CD4-positive, alpha-beta T cell treated with Interleukin-21 for 1 hour (primary cell): ENCODE results near the gene STPG2.

ENCODE experiments used
- DNase-seq: peaks from one replicate; pipeline ENCODE4 v3.0.0-alpha.2; 2020

STPG2 gene

DNA sequence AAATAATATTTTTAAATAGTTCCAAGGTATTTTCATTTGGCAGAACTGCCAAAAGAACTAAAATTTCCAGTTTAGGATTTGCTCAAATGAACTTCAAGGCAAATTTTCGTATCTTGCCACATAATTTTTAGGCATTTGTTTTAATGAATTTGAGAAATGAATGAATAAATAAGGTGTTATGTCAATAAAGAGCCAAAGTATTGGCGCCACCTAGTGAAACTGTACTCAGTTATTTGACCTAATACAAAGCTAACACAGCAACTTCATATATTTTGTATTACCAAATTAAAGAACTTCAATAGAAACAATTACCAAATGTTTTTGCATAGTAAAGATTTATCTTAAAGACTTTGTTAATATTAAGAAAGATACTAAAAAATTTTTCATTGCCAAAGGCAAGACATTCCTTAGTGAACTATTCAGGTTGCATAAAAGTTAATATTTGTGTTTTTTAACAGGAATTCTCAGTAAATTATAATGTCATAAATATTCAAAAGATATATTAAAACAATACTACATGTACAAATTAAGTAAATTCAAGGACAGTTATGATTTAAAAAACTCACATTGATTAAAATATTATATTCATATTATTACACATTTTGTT, 50.3 kb downstream of the STPG2 start:
- peak; percentile 2 for DNase-seq

DNA sequence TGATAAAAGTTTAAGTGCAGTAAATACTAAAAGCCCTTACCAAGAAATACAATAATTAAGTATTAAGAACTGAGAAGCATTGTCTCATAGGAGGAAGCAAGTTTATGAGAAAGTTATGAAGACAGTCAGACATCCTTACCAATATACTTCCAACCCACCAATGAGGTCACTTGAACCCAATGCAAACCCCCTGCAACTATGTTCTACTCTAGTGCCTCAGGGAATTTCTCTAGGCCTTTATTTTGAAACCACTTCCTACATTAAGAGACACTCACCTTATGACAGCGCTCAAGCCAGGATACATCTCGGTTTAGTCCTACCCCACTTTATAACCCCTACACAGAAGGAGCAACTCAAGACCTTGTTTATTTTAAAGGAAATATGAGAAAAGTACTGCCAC, 61.3 kb downstream of the STPG2 start:
- no peak for DNase-seq

DNA sequence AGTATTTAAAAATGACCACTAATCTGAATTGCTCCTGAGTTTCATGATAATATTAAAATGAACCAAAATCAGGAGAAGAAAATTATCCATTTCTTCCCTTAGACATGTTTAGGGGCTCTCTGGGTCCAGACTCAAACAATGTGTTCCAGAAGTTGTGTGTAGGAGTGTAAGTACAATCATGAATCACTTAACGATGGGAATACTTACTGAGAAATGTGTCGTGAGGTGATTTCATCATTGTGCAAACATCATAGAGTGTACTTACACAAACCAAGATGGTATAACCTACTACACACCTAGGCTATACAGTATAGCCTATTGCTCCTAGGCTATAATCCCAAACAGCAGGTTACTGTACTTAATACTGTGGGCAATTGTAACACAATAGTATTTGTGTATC, 74.8 kb downstream of the STPG2 start:
- DNase-seq, result no peak

DNA sequence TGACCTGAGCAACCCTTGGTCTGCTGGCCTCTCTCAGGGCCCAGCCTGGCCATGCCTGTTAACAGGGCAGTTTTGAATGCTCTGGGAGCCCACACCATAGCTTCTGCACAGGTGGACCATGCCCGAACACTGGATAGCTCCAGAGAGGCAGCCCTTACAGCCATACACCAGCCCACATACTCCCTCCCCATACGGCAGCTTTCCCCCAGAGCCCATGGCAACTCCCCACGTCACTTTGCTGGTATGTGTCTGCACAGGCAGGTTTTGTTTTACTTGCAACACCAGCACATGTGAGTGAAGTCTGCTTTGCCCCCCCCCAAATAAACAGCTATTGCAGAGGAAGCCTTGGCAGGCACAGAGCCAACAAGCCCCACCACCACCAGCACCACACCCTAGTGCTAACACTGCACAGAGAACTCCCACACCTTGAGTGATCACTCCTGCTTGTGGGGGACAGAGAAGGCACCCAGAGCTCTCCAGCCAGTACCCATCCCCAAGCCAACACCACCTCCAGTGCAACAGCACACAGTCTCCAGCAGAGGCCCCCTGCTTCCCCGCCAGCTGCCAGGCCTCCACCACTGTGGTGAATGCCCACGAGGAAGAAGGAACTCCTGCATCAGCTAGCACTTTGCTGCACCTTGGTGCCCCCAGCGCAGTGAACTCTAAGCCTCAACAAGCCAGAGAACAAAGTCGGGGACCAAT, 87.3 kb downstream of the STPG2 start:
- no peak for DNase-seq

DNA sequence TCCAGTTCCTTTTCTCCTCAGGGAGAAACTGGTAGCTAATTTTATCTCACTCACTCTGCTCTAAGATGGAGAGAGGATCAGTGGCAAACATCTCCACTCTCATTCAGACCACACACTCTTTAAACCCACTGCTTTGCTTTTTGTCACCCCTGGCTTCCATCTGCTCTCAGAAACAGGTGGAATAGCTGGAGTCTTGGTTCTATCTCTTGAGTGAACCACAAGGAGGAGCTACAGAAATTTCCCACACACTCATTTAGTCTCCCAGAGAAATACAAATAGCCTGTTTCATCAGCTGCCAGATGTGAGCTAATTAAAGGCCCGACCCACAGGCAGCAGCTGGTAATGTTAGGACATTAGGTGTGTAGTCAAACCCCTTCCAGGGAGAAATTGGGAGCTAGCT, 96.6 kb downstream of the STPG2 start:
- no peak for DNase-seq

DNA sequence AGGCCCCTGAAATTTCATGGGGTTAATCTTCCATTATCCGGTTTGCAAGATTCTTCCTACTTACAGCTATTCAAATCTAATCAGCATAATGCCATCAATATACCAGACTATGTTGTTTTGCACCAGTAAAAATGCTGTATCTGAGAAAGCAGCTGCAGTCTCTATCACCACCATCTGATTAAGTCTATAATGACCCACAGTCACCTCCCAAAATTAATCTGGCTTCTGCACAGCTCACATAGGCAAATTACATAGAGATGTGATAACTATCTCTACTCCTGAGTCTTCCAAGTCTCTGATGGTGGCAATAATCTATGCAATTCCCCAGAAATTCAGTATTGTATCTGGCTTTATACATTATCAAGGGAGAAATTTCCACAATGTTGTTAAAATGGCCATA, 113.2 kb downstream of the STPG2 start:
- DNase-seq, result no peak

DNA sequence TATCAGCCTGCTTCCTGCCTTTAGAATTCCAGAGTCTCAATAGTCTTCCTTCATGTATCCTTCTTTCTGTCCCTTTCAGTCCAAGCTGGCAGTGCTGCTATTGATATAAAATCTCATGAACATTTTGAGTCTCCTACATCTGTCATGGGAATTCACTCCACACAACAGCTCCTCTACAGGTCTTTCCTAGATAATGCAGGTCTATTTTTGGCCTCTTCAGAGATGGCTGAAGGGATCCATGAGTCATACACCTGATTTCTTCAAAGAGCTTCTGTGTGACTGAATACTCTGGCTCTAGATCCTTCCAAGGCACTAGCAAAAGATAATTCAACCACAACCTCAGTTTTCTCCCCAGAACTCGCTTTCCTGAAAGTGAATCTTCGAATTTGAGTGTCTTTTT, 115.4 kb downstream of the STPG2 start:
- no peak for DNase-seq

DNA sequence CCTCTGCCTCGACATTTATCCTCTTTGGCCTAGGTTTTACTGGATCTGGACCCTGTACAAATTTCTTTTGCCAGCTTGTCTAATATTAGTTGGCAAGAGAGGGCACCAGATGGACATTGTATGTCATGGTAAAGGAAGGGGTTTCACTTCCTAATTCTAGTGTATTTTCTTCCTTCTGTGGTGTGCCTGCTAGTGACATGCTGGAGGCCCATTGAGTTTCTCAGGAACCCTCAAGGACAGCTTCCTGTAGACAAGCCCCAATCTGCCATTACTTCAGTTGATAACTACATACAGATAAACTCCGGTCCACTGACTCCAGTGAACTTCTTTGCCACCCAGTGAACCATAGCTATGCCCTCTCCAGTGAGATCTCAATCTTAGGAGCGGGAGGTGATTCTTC, 116.9 kb downstream of the STPG2 start:
- DNase-seq, result no peak

DNA sequence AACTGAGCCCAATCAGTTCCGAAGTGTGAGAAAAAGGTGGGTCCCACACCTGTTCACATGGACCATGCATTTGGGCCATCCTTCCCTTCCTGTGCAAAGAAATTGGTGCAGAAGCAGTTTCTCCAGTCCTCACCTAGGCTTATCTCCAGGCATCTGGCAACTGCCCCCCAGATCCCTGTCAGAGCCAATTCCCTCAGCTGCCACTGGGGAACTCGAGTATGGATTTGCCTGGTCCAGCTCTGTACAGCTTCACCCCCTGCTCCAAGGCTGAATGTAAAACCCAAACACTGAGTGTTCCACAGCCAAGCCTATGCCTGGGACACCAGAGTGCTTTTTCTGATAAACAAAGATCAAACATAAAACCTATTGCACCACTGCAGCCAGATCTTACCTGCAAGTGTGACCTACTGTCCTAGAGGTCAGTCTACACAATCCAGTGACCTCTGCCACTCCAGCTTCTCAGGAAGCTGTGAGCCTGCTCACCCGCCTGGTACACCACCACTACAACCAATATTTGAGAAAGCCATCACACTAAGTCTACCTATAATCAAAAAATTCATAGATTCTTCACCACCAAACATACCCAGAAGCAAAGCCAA, 136.4 kb downstream of the STPG2 start:
- no peak for DNase-seq

DNA sequence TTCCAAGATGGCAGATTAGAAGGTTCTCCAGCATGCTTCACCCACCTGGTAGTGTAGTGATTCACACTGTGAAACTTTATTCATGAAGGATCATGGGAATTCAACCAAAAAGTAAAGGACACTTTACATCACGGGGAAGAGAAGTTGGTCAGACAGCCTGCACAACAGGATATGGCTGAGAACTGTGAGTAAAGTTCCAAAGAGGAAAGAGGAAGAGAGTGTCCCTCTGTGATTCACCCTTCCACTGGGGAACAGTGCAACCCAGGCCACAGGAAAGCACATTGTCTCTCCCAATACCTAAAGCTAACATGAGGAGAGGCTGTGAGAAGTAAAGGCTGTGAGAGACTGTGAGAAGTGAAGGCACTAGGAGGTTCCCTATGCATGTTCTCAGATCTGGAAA, 137.2 kb downstream of the STPG2 start:
- DNase-seq, result no peak

DNA sequence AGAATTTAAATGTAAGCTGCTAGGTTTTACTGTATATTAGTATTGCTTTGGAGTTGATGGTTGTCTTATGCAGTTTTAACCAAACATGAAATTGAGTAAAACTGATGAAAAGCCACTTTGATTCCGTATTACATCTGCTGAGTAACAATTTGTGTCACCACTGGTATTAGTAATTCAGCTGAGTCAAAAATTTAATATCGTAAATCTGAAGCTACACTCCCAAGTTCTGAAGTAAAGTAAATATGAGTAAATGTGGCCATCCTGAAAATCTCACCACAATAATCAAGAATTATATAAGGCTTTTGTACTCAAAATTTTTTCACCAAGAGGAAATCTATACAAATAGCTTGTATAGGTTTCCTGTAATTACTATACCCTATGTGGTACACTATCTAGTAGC, 142.3 kb downstream of the STPG2 start:
- no peak for DNase-seq

DNA sequence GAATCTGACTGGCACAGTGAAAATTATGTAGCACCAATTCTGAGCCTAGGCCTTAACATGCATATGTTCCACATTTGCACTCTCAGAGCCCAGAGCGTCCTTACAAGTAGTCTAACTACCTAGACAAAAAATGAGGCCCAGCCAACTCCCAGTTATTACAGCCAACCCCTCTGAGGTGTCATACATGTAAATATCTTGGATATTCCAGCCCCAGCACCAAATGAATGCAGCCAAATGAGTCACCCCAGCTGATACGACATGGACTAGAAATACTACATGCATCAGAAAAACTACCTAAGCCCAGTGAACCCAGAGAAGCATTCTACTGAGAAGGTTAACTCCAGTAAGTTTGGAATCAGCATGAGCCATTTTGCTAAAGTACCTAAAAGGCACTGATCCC, 145.1 kb downstream of the STPG2 start:
- no peak for DNase-seq

DNA sequence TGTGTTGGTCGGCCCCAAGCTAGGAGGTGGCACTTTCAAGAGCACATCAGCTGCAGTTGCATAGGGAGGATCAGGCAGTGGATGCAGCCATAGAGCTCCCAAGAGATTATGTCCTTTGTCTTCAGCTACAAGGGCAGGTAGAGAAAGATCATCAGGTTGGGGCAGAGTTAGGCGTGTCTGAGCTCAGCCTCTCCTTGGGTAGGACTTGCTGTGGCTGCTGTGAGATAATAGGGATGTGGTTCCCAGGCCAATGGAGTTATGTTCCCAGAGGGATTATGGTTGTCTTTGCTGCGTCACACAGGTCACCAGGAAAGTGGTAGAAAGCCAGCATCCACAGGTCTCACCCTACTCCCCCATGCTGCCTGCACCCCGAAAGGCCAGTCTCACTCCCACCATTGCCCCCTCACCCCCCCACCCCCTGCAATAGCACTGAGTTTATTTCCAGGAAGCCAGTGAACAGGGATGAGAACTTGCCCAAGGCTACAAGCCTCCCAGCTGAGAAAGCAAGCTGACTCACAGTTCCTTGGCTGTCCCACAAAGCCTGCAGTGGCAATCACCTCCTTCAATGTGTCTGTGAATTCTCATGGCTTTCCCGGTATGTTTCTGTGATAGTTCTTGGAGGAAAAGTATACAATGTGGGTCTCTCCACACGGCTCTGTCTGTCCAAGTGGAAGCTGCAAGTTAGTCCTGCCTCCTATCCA, 148.4 kb downstream of the STPG2 start:
- no peak for DNase-seq

DNA sequence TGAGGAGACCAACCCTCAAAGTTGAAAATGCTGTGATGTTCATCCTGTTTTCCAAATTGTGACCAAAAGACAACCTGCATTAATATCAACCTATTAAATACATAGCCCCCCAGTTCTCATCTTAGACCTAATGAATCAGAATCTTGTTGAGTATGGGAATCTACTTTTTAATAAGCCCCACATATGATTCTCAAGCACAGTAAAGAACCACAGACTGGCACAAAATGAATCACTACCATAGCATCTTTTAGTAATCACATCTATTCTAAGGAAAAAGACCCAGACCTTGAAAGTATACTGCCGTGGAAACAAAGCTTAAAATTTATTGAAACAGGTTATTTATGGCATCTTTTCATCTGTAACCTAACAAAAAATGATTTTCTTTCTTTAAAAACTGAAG, 152.9 kb downstream of the STPG2 start:
- no peak for DNase-seq

DNA sequence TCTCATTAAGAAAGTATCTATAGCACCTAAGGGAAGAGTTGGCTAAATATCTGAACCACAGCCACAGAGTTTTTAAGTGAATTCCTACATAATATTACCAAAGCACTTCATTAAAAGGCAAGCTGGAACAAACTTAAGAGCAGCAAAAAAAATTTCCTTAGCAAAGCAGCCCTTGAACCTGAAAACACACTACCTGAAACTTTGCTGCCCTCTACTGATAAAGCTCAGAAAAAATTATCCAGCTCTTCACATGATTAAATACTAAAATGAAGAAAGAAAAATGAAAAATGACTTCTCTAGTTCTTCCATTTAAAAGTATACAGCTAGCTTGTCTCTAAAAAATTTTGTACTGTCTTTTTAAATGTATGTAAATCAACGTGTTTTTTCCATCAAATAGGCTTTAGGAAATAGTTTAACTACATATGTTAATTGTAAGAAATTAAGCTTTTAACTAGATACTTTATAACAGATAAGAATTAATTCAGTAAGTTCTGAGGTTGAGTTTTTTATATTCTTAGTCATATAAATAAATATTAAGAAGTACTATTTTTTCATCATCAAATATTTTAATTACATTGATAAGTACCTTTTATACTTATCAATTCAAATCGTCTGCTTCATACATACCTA, 156.1 kb downstream of the STPG2 start:
- peak; percentile 2 for DNase-seq

DNA sequence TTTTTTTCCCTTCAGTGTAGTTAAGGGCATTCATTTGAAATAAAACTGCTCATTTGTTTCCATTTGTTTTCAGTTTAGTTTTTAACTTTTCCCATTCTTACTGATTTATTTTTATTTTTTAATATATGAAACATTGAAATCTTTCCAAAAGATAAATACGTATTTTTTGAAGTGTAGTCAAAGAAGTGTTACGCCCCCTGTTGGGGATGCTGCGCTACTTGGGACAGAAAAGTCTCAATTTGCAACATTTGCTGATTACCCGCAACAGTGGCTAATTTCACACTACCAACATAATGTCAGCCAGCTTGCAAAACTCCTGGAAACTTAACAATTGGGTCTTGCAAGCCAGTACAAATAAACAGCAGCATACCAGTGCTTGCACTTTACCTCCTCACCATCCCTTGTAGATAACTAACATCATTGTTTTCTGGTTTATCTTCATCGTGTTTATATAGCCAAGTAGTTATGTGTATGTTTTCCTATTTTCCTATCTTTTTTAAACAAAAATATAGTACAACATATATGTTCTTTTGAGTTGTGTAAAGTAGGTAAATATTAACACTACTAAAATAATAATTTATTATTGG, 158.6 kb downstream of the STPG2 start:
- DNase-seq, result no peak

DNA sequence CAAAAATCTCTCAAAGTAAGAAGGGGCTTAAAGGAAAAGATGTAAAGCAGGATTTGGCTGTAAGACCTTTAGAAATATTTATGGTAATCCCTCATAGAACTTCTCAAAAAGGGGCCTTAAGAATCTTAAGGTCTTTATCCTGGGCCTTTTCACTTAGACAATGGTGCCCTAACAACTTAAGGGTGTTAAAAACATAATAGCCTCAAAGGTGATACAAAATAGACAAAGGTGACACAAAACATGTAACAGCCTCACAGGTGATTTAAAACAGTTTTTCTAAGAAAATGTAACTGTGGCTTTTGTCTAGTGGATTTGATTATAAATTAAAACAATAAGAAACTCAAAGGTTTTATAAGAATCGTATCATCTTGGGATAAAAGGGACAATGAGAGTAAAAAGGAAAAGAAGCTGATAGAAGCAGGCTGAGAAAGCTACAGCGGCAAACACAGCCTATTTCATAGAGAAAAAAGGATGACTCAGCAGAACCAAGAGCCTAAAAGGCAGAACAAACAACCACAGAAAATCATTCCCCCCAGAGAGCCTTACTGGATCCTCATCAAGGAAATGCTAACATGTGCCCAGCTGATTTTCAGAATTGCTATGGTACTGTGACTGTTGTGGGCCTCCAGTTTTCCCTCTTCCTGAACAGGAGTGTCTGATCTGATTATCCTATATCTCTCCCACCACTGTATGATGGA, 164.3 kb downstream of the STPG2 start:
- no peak for DNase-seq

DNA sequence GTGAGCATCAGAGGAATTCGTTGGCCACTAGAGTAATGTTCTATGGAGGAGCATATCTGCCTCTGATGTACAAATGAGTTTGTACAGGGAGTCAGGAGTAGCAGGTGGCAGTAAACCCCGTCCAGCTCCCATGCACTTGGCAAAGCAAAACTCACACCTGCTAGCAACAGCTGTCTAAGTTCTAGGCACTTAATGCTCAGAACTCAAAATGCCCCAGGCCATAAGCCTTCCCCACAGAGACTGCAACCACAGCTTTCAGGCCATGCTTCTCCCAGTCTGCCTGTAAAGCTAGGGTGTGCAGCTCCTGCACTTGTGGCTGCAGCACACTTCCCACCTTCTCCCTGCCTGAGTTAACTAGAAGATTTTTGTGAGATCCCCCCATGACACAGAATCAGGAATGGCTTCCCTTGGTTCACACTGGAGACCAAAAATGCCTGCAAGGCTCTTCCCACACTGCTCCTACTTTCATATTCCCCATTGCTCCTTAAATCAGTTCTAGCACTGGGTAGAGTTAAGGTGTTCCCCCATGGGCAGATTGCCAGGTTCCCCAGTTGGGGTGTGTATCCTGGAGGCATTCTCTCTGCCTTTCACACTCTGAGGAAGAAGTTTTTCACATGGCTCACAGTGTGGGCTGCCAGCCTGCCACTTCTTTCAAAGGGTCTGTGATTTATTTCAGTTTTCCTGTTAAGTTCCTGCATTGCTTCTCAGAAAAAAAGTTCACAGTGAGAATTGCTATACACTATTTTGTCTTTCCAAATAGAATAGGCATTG, 189.9 kb downstream of the STPG2 start:
- DNase-seq, result no peak

DNA sequence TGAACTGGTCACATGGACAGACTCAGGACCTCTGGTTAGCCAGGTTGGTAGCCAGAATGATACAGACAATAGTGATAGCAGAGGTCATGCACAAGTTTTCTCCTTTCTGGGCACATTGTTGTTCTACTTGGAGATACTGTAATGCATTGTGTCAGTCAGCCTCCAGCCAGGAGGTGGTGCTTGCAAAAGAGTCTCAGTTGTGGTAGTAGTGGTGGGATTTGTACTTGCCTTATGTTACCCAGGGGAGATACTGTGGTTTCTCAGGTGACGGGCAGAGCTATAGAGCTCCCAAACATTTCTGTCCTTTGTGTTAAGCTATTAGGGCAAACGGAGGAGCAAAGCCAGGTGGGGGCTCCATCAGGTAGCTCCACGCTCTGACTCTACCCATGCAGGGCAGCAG, 190.5 kb downstream of the STPG2 start:
- no peak for DNase-seq

DNA sequence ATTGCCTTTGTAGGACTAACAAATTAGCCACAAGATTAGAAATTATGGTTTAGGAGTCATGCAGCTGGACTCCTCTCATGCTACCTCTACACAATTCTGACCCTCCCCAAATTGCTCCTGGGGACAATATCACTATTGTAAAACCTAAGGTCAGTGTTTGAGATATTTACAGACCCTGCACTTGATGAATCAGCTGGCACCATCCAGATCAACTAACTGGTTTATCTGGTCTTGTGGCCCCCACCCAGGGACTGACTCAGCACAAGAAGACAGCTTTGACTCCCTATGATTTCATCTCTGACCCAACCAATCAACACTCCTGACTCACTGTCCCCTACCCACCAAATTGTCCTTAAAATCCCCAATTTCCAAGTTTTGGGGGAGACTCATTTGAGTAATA, 192.4 kb downstream of the STPG2 start:
- no peak for DNase-seq

DNA sequence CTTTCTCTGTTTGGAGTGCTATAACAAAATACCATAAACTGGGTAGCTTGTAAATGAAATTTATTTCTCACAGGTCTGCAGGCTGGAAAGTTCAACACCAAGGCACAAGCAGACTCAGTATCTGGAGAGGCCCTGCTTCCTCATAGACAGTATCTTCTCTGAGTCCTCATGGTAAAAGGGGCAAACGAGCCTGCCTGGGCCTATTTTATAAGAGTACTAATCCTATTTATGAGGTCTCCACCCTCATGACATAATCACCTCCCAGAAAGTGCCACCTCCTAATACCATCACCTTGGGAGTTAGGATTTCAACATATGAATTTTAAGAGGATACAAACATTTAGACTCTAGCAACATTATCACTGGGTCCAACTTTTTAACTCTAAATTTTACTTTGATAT, 200.3 kb downstream of the STPG2 start:
- no peak for DNase-seq

DNA sequence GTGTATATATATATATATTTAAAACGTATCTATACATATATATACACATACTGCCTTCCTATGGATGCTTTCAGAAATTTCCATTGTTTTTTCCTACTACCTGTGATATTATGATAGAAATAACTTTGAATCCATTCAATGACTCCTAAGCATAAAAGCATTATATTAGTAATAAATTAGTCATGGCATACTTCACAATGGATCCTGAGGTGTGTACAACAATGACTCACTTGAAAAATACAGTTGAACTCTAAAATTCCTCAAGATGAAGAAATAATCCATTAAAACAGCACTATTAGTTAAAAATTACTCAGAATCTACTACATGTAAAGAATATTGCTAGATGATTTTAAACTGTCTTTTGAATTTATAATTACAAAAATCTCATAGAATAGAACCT, 201.1 kb downstream of the STPG2 start:
- DNase-seq, result no peak
